Hematopoietic multipotent progenitor cell treated with erythropoietin and hydrocortisone succinate and interleukin-3 and kit ligand, for 17 days (in vitro differentiated cells): Measurements from ENCODE around the gene EYS.

ENCODE experiments used
- DNase-seq: peaks from one replicate; pipeline ENCODE4 v3.0.0-alpha.2; 2015; ENCODE audit warnings: low spot score

The EYS gene

DNA sequence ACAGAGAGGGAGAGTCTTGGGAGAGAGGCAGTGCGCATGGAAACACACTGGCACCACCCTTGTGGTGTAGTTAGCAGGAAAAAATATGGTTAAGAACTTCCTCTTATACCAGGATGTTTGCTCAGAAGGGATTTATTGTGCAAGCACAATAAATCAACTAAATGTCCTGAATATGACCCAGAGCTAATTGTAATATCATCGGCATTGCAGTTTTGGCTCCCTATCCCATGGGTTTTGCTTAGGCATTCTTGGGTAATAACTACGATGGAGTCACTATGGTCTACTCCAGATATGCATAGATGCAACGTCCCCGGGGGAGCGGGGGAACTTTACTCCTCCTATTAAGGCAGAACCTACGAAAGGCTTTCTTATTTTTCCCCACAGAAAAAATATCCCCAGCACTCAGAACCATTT, 751.6 kb downstream of the EYS start:
- DNase-seq = no peak

- DNase-seq = no peak
Observed at GRCh38 chr6:64949257-64949656, 757.8 kb downstream of the EYS start.

GRCh38 chr6:64948261-64948660, 758.8 kb downstream of the EYS start:
- no peak for DNase-seq

DNA sequence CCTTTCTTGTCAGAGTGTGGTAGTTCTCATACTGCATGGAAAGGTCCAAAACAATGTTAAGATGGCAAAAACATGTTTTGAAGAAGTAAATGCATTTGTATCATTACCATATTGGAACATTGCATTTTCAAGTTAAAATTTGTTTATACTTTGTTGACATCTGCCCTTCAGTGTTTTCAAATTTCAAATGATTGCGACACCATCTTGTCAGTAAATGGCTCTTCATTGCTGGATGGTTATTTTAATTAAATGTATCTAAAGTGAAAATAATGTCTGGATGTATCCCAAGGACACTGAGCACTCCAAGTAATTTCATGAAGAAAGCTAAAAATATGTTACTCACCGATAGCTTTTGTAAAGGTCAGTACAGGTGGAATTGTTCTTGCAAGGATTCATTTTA, 761.6 kb downstream of the EYS start:
- no peak for DNase-seq

DNA sequence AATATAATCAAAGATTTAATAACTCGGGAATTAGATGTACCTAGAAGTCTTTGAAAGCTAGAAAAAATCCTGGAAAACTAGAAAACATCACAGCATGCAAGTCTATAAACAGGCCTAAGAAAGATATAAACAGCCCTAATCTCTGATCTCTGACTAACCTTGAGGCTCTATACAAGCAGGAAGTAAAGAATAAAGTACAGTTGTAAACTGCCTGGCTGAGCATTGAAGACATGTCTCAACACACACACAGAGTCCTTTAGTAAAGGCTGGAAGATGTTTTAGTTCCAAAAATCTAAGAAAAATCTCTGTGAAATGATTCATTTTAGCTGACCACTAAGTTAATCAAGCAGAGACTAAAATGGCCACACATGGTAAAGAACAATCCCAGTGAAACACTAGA, 774.5 kb downstream of the EYS start:
- DNase-seq = no peak

GRCh38 chr6:64930681-64931080, 776.3 kb downstream of the EYS start:
- no peak for DNase-seq

- no peak for DNase-seq
Observed at GRCh38 chr6:64926051-64926450, 781.0 kb downstream of the EYS start.

DNA sequence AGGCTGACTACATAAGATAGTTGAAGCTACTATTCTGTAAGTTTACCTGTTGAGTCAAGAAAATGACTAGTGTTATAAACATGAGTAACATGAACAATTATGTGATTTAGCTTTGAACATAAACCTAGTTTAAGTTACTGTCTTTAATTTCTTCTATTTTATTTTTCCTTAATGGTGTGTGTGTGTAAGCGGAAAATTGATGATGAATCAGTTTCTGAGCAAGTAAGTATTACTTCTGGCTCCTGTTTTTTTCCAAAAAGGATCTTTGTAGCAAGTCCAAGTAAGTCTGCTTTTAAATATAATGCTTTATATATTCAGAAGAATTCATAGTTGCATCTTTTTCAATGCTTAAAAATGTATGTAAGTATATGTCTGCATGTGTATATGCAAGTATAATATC, 786.8 kb downstream of the EYS start:
- DNase-seq = no peak

DNA sequence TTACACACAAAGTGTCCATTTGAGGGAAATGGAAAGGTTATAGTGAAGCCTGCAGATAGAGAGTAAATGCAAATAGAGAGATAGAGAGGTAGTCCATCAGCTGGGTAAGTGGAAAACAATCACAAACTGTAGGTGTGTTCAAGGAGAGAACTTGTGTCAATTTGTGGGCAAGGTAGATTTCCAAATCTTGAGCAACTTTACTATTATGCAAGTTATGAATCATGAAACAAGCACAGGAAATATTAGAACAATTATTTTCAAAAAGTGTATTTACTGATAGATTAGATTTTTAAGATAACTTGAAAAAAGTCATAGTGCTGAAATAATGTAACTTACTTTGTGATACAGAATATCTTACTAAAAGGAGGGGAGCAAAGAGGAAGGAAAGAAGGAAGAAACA, 792.9 kb downstream of the EYS start:
- no peak for DNase-seq

DNA sequence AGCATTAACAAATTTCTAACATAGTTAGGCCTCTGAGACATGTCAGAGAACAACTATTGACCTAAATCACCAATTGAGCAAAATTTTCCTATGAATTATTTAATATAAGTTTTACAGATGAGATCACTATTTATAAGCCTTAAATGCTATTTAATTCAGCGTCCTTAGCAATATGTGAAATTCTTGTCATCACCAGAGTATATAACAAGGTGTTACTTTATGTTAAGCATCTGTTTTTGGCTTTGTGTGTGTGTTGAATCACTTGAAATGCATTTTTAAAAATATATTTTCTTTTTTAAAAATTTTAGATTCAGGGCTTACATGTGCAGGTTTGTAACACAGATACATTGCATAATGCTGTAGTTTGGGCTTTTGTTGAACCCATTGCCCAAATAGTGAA, 794.1 kb downstream of the EYS start:
- no peak for DNase-seq

- DNase-seq = no peak
Observed at GRCh38 chr6:64908104-64908503, 798.9 kb downstream of the EYS start.

DNA sequence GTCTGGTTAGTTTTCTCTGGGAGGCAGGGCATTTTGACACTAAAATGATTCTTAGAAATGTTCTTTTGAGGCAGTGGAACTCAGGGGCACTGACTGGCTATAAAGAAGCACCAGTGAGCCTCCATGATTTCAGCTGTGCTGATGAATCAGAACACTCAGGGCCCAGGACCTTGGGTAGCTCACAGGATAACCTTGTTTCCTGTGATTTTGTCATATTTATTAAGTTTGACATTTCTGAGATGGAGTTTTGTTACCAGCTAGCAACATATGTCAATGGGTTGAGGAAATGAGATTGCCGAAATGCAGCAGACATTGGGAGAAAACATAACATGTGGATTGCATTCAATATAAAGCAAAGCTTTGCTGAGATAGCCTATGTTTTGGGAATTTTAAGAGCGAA, 802.4 kb downstream of the EYS start:
- DNase-seq = no peak

DNA sequence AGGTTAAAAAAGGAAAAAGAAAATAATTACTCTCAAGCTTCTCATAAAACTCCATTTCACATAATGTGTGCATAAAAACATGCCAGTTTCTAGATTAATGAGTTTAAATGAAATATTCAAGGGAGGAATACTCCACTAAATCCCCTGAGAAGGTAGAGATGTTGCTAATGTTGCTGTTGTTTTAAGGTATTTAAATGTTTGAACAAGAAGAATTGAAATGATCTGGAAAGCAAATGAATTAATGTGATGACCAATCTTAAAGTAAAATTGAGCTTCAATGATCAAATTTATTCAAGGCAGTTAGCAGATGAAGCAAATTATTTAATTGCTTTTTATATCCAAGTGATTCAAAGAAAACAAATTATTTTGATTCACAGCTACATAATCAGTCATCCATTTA, 804.4 kb downstream of the EYS start:
- DNase-seq = no peak

GRCh38 chr6:64896939-64897338, 810.1 kb downstream of the EYS start:
- no peak for DNase-seq

GRCh38 chr6:64895945-64896344, 811.1 kb downstream of the EYS start:
- DNase-seq = no peak

DNA sequence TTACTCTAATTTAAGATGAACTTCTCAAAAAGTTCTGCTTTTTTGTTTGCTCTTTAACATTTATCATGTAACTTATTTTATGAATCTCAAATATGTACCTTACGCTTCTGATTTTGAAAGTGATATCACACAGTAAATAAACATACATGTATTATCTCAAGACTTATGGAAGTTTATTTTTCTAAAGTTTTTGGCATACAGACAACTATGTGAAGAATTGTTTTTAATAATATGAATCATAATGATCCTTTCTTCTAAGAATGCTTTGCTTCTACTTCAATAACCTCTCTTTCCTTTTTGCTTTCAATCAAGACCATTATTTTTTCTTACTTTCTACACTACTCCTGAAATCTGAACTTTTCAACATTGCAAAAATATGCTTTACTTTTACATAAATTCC, 816.4 kb downstream of the EYS start:
- no peak for DNase-seq

DNA sequence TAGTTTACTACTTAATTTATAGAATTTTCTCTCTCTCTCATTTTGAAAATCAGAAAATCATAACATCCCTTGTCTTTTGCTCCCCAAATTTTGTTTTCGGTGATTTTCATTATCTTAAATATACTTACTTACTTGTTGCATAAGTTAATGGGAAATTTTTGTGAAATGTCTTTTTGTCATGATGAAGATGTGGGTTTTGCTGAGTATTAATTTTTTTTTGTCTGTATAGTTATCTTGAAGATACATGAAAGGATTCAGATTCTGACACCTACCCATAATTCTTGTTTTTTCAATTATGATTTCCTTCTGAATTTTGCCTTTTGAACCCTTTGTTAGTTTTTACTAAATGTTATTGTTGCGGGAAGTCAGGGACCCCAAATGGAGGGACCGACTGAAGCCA, 817.9 kb downstream of the EYS start:
- DNase-seq = no peak

DNA sequence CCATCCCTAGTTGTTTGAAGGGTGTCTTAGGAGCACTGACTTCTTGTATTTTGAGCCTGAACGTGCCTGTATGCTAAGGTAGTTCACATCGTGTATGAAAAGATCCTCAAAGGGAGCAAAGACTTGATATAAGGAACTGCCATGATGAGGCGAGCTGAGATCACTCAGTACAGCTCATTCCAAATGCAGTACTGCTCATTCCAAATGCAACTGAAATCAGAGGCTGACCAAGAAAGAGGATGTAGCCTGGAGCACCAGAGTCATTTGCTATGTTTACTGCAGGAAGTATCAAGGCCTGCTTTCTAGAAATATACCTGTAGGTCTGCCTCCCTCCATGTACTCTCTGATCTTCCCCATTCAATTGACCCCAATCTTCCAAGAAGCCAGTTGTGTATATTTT, 832.2 kb downstream of the EYS start:
- DNase-seq = no peak

DNA sequence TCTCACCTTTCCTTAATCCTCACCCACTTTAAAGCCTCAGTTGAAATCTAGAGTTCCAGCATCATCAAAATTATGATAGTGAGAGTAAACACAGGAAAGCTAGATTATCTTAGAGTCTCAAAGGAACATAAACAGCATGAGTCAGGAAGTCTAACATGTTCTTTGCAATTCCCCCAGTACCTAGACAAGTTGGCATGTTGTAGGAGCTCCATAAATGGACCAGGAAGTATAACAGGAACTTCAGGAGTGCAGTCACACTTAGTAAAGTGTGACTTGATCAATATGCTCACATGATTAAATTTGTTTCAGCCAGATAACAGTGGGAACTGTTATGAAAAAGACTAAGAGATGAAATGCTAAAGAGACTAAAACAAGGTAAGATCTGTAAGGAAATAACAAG, 834.4 kb downstream of the EYS start:
- no peak for DNase-seq

- DNase-seq = no peak
Observed at GRCh38 chr6:64861039-64861651, 845.9 kb downstream of the EYS start.

- no peak for DNase-seq
Observed at GRCh38 chr6:64860203-64860602, 846.8 kb downstream of the EYS start.

DNA sequence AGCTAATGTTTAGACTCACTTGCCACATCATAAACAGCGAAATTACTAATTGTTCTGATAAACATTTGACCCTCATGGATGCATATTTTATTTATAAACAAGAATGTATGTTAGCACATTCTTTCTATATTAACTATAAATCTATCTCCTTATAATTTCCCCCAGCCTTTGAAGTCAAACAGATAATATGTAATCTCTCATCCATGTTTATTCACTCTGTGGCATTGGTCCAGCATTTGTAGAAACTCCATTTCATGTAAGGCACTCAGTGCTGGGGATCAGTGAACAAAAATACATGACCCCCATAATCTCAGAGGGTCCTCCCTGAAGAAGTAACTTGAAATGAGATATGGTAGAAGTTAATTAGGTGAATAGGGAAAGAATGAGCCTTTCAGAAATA, 856.9 kb downstream of the EYS start:
- no peak for DNase-seq

DNA sequence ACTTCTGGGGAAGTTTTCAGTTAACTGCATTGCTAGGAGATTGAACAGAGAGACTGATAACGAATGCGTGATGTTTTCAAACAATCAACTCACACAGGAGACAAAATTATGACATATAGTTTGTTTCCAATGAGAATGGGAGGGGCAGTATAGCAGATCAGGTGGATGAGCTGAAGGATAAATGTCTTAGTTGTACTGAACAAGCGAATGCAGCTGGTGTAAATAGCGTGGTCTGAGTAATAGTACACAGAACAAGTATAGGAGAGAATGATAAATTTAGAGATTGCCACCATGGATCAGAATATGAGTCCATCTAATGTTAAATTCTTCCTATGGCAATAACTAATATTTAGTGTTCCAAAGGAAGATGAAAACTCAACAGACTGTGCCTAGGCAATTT, 858.6 kb downstream of the EYS start:
- no peak for DNase-seq

- no peak for DNase-seq
Observed at GRCh38 chr6:64847396-64847795, 859.6 kb downstream of the EYS start.

GRCh38 chr6:64838726-64839125, 868.3 kb downstream of the EYS start:
- DNase-seq = no peak
